ENCODE data around the gene GSE1. TPM values are rescaled to one million over a fixed set of nuclear protein-coding genes. Genes with fewer than 3 reads are reported as not detected.

The GSE1 gene
- total and polyA plus RNA-seq, 2 of the 13 experiments (the other 11 are each of a cell fraction or from before 2014, with no cell fraction given): 16.1 to 31.2 TPM

DNA sequence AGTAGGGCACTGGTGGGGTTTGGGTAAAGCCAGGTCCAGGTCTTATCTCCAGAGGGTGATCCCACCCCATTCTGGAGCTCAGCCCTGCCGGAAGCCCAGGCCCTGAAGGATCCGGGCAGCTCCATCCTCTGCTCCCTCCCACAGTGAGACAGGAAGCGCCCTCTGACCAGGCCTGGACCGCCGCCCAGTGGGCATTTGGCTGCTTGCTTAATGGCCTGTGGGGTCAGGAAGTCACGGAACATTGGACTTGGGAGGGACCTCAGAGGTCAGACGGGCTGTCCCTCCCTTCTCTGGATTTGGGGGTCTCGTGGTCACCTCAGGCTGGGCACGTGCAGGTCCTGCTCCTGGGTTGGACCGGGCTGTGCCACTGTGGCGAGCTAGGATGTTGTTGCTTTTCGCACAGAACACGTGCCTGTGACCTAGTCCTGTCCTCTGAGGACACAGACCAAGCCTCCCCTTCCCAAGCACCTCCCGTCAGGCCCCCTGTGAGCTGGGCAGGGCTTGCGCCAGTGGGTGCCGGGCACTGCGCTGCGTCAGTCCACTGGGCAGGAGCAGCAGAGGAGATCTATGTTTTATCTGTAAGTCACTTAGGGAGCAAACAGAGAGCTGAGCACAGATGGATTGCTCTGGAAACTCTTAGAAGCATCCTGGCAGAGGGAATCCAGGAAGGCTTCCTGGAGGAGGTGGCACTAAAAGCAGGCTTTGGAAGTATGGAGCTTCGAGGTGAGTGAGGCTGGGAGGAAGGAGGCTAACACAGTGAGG lies 49.4 kb upstream of the GSE1 start (continued):
- TF ChIP-seq MAZ (IDR thresholded peaks at IDR 0.05; ENCODE audit: borderline replicate concordance, low read depth, low read length) (peak; percentile 55; the same call in 1 of the 2 replicates), MAZ (CRISPR knock-in tag; IDR thresholded peaks at IDR 0.05; ENCODE audit: low read depth) (peak; percentile 89), ZSCAN22 (CRISPR knock-in tag; IDR thresholded peaks at IDR 0.05) (no peak), ZNF615 (CRISPR knock-in tag; IDR thresholded peaks at IDR 0.05; ENCODE audit: borderline replicate concordance) (no peak), SOX6 (IDR thresholded peaks at IDR 0.05) (no peak), SOX6 (CRISPR knock-in tag; IDR thresholded peaks at IDR 0.05) (peak; percentile 53), ZNF224 (CRISPR knock-in tag; IDR thresholded peaks at IDR 0.05) (no peak), ZNF619 (CRISPR knock-in tag; IDR thresholded peaks at IDR 0.05) (no peak), ZNF251 (CRISPR knock-in tag; IDR thresholded peaks at IDR 0.05) (no peak), ZNF143 (CRISPR knock-in tag; IDR thresholded peaks at IDR 0.05) (no peak; the same call in 1 of the 2 replicates), MIXL1 (CRISPR knock-in tag; IDR thresholded peaks at IDR 0.05) (peak; percentile 70), ZNF331 (CRISPR knock-in tag; IDR thresholded peaks at IDR 0.05) (peak; percentile 50; the same call in 1 of the 2 replicates), SUZ12 (IDR thresholded peaks at IDR 0.05; ENCODE audit: low read depth, low read length) (no peak), HDAC6 (IDR thresholded peaks at IDR 0.05; ENCODE audit: low read depth, low read length) (no peak), ZSCAN20 (CRISPR knock-in tag; IDR thresholded peaks at IDR 0.05; ENCODE audit: borderline replicate concordance) (no peak), ZNF451 (CRISPR knock-in tag; IDR thresholded peaks at IDR 0.05) (0 out of 2 replicates have a peak, but pooled peaks have one; percentile 33), ZNF552 (CRISPR knock-in tag; IDR thresholded peaks at IDR 0.05; ENCODE audit: borderline replicate concordance) (0 out of 2 replicates have a peak, but pooled peaks have one; percentile 17), ZNF543 (CRISPR knock-in tag; IDR thresholded peaks at IDR 0.05) (no peak; the same call in 1 of the 2 replicates), ZNF672 (CRISPR knock-in tag; IDR thresholded peaks at IDR 0.05) (no peak)
- TF ChIP-seq, protein P1, sequence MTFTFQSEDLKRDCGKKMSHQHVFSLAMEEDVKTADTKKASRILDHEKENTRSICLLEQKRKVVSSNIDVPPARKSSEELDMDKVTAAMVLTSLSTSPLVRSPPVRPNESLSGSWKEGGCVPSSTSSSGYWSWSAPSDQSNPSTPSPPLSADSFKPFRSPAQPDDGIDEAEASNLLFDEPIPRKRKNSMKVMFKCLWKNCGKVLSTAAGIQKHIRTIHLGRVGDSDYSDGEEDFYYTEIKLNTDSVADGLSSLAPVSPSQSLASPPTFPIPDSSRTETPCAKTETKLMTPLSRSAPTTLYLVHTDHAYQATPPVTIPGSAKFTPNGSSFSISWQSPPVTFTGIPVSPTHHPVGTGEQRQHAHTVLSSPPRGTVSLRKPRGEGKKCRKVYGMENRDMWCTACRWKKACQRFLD (CRISPR knock-in tag; IDR thresholded peaks at IDR 0.05; ENCODE audit: borderline replicate concordance): no peak
- TF ChIP-seq, protein P2, sequence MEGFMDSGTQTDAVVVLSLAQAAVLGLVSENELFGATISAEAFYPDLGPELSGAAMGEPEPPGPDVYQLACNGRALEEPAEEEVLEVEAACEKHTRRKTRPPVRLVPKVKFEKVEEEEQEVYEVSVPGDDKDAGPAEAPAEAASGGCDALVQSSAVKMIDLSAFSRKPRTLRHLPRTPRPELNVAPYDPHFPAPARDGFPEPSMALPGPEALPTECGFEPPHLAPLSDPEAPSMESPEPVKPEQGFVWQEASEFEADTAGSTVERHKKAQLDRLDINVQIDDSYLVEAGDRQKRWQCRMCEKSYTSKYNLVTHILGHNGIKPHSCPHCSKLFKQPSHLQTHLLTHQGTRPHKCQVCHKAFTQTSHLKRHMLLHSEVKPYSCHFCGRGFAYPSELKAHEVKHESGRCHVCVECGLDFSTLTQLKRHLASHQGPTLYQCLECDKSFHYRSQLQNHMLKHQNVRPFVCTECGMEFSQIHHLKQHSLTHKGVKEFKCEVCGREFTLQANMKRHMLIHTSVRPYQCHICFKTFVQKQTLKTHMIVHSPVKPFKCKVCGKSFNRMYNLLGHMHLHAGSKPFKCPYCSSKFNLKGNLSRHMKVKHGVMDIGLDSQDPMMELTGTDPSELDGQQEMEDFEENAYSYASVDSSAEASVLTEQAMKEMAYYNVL (CRISPR knock-in tag; IDR thresholded peaks at IDR 0.05; ENCODE audit: borderline replicate concordance): no peak
- TF ChIP-seq, protein P3, sequence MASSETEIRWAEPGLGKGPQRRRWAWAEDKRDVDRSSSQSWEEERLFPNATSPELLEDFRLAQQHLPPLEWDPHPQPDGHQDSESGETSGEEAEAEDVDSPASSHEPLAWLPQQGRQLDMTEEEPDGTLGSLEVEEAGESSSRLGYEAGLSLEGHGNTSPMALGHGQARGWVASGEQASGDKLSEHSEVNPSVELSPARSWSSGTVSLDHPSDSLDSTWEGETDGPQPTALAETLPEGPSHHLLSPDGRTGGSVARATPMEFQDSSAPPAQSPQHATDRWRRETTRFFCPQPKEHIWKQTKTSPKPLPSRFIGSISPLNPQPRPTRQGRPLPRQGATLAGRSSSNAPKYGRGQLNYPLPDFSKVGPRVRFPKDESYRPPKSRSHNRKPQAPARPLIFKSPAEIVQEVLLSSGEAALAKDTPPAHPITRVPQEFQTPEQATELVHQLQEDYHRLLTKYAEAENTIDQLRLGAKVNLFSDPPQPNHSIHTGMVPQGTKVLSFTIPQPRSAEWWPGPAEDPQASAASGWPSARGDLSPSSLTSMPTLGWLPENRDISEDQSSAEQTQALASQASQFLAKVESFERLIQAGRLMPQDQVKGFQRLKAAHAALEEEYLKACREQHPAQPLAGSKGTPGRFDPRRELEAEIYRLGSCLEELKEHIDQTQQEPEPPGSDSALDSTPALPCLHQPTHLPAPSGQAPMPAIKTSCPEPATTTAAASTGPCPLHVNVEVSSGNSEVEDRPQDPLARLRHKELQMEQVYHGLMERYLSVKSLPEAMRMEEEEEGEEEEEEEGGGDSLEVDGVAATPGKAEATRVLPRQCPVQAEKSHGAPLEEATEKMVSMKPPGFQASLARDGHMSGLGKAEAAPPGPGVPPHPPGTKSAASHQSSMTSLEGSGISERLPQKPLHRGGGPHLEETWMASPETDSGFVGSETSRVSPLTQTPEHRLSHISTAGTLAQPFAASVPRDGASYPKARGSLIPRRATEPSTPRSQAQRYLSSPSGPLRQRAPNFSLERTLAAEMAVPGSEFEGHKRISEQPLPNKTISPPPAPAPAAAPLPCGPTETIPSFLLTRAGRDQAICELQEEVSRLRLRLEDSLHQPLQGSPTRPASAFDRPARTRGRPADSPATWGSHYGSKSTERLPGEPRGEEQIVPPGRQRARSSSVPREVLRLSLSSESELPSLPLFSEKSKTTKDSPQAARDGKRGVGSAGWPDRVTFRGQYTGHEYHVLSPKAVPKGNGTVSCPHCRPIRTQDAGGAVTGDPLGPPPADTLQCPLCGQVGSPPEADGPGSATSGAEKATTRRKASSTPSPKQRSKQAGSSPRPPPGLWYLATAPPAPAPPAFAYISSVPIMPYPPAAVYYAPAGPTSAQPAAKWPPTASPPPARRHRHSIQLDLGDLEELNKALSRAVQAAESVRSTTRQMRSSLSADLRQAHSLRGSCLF (CRISPR knock-in tag; IDR thresholded peaks at IDR 0.05; ENCODE audit: borderline replicate concordance): no peak
